SK-N-MC (cell line): ENCODE data around the gene LMTK2.

Source experiments
- EZH2 ChIP-seq: fragments of 200-600 bp; sonication (generic); IDR thresholded peaks from one replicate; pipeline ENCODE4 v1.6.1; 2017; ENCODE audit warnings: antibody characterized with exemption
- FOXP2 ChIP-seq: optimal IDR thresholded peaks from 2 replicates; pipeline ENCODE3; 2011; ENCODE audit warnings: mild to moderate bottlenecking, moderate library complexity; ENCODE audit not compliant: insufficient read depth; ENCODE audit errors: extremely low read length, control extremely low read depth
- POLR2AphosphoS5 ChIP-seq: IDR thresholded peaks from 2 replicates; pipeline ENCODE4 v1.6.1; 2012; ENCODE audit warnings: mild to moderate bottlenecking, low read depth, low read length, borderline replicate concordance

DNA sequence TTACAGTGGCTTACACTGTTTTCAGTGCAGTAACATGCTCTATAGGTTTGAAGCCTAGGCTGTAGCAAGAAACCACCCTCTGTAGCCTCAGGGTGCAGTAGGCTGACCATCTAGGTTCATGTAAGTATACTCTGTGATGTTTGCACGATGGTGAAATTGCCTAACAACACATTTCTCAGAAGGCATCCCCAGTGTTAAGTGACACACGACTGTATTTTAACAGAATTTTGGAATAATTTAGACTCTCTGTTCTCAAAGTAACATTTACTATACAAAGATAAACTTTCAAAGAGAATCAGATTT, 60.0 kb downstream of the LMTK2 start:
- no peak for TF ChIP-seq EZH2
- TF ChIP-seq POLR2AphosphoS5: no peak
- TF ChIP-seq FOXP2: no peak
